Loucy (cell line): ENCODE data around the gene REXO5.

Experiments
- H2AFZ ChIP-seq: fragments of 200-600 bp; sonication (generic); 2 replicates; pipeline ENCODE4 v1.6.0; 2016; ENCODE audit warnings: antibody characterized with exemption, mild to moderate bottlenecking, low read length, moderate library complexity
- H3F3A ChIP-seq: fragments of 200-600 bp; 2 replicates; pipeline ENCODE4 v1.6.0; 2016; ENCODE audit warnings: antibody characterized with exemption, low read depth, mild to moderate bottlenecking
- H3K27me3 ChIP-seq: fragments of 200-600 bp; sonication (generic); 2 replicates; pipeline ENCODE4 v1.6.1; 2014; ENCODE audit warnings: low read length, mild to moderate bottlenecking; ENCODE audit not compliant: insufficient read depth, poor library complexity, severe bottlenecking
- H3K36me3 ChIP-seq: fragments of 200-600 bp; sonication (generic); 2 replicates; pipeline ENCODE4 v1.6.1; 2016; ENCODE audit warnings: low read length; ENCODE audit not compliant: insufficient read depth
- H3K4me1 ChIP-seq: fragments of 200-600 bp; sonication (generic); 2 replicates; pipeline ENCODE4 v1.5.1; 2014; ENCODE audit warnings: low read length, mild to moderate bottlenecking; ENCODE audit not compliant: insufficient read depth, poor library complexity, severe bottlenecking
- H3K4me2 ChIP-seq: fragments of 200-600 bp; sonication (generic); 2 replicates; pipeline ENCODE4 v1.6.0; 2014; ENCODE audit warnings: antibody characterized with exemption, low read length, low read depth, mild to moderate bottlenecking; ENCODE audit not compliant: poor library complexity, severe bottlenecking
- H3K4me3 ChIP-seq: fragments of 200-600 bp; sonication (generic); 2 replicates; pipeline ENCODE4 v1.5.1; 2014; ENCODE audit warnings: low read length, mild to moderate bottlenecking, mixed read lengths; ENCODE audit not compliant: poor library complexity, severe bottlenecking
- H3K79me2 ChIP-seq: fragments of 200-600 bp; sonication (generic); 2 replicates; pipeline ENCODE4 v1.6.1; 2014; ENCODE audit warnings: low read length; ENCODE audit not compliant: insufficient read depth
- H3K9ac ChIP-seq: fragments of 200-600 bp; sonication (generic); 2 replicates; pipeline ENCODE4 v1.6.0; 2014; ENCODE audit warnings: mild to moderate bottlenecking, low read depth, low read length, moderate library complexity; ENCODE audit not compliant: poor library complexity, severe bottlenecking
- H3K9me2 ChIP-seq: fragments of 200-600 bp; sonication (generic); replicated peaks from 2 replicates; pipeline ENCODE4 v1.6.1; 2016; ENCODE audit warnings: low read depth, low read length, mixed read lengths
- H3K9me3 ChIP-seq: fragments of 200-600 bp; sonication (generic); 2 replicates; pipeline ENCODE4 v1.6.1; 2014; ENCODE audit warnings: mild to moderate bottlenecking, antibody characterized with exemption, low read length, low read depth; ENCODE audit not compliant: insufficient read depth
- H4K20me1 ChIP-seq: fragments of 200-600 bp; sonication (generic); 2 replicates; pipeline ENCODE4 v1.6.0; 2014; ENCODE audit warnings: antibody characterized with exemption, low read length, mild to moderate bottlenecking; ENCODE audit not compliant: insufficient read depth, poor library complexity, severe bottlenecking
- EZH2phosphoT487 ChIP-seq: fragments of 200-600 bp; IDR thresholded peaks from 2 replicates; pipeline ENCODE4 v1.6.1; 2018; ENCODE audit warnings: antibody characterized with exemption, mild to moderate bottlenecking, moderate library complexity, borderline replicate concordance
- TF ChIP-seq, protein P1 (sequence below): fragments of 200-600 bp; sonication (generic); conservative IDR thresholded peaks from 2 replicates; pipeline ENCODE4 v1.5.1; 2014; ENCODE audit warnings: mild to moderate bottlenecking, antibody characterized with exemption, low read length

Gene REXO5

DNA sequence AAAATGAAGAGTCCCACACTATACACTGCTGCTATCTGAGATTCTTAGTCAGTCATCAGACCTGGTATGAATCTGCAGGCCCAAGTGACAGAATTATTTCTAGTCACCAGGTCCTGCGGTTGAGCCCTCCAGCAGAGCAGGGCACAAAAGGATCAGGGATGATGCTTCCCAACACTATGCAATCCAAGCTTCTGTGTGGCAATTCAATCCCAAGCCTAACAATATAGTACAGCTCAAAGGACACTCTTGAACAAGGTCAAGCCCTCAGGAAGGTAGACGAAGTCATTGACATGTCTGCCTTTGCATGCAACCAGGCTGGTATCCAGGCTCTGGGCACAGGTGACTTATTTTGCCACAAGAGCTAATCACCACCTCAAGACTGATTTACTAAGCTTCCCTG is 88.1 kb downstream of the REXO5 start:
- peaks cover 2% of the 10 kb centered on the region; the same call in 1 of the 2 replicates for H3K36me3 ChIP-seq
- H3K4me1 ChIP-seq: peaks cover 33% of the 10 kb centered on the region
- no peaks in the 10 kb centered on the region for H3K9me2 ChIP-seq
- no peak for TF ChIP-seq EZH2phosphoT487
- TF ChIP-seq, protein P1, sequence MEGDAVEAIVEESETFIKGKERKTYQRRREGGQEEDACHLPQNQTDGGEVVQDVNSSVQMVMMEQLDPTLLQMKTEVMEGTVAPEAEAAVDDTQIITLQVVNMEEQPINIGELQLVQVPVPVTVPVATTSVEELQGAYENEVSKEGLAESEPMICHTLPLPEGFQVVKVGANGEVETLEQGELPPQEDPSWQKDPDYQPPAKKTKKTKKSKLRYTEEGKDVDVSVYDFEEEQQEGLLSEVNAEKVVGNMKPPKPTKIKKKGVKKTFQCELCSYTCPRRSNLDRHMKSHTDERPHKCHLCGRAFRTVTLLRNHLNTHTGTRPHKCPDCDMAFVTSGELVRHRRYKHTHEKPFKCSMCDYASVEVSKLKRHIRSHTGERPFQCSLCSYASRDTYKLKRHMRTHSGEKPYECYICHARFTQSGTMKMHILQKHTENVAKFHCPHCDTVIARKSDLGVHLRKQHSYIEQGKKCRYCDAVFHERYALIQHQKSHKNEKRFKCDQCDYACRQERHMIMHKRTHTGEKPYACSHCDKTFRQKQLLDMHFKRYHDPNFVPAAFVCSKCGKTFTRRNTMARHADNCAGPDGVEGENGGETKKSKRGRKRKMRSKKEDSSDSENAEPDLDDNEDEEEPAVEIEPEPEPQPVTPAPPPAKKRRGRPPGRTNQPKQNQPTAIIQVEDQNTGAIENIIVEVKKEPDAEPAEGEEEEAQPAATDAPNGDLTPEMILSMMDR: no peak
- no peaks in the 10 kb centered on the region for H3F3A ChIP-seq
- no peak overlapping the region for H3K4me2 ChIP-seq
- no peak overlapping the region for H3K4me3 ChIP-seq
- H3K9me3 ChIP-seq: no peaks in the 10 kb centered on the region
- peaks cover 27% of the 10 kb centered on the region for H4K20me1 ChIP-seq
- no peak overlapping the region for H3K9ac ChIP-seq
- H3K27me3 ChIP-seq: no peaks in the 10 kb centered on the region
- H2AFZ ChIP-seq: no peak overlapping the region
- H3K79me2 ChIP-seq: peaks cover 83% of the 10 kb centered on the region

DNA sequence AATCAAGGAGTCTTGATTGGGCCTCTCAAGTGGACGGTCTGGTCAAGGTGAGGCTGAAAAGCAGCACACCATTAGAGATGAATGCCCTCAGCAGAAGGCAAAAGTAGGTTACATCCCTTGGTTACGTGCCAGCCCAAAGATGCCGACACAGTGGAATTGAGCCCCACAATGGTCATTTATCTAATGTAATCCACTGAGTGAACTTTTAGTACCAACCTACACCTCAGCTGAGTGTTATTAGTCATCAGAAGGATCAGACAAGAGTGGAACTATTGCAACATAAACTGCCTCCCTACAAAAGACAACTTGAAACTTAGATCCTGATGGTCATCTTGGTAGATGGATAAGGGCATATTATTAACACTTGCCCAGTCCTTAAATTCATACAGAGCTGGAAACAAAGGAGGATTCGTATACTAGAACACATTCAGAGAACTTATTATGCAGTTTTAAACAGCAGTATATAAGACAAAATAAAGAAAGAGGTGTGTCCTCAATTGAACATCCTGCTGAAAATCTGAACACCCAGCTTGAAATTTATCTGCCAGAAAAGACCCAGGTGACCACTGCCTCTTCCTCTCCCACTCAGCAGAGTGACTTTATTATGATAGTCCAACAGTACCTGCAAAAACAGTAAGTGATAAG is 91.0 kb downstream of the REXO5 start:
- Histone ChIP-seq H3F3A (no peaks in the 10 kb centered on the region), H3K27me3 (no peaks in the 10 kb centered on the region), H3K4me2 (peak overlapping the region; percentile 93), H3K9me3 (no peaks in the 10 kb centered on the region), H3K4me1 (peaks cover 46% of the 10 kb centered on the region), H3K36me3 (no peaks in the 10 kb centered on the region), H3K9ac (peak overlapping the region; percentile 45), H2AFZ (no peak overlapping the region), H3K9me2 (no peaks in the 10 kb centered on the region), H4K20me1 (peaks cover 31% of the 10 kb centered on the region), H3K4me3 (peak overlapping the region; percentile 86), H3K79me2 (peaks cover 85% of the 10 kb centered on the region)
- TF ChIP-seq, protein P1: no peak
- TF ChIP-seq EZH2phosphoT487: no peak

DNA sequence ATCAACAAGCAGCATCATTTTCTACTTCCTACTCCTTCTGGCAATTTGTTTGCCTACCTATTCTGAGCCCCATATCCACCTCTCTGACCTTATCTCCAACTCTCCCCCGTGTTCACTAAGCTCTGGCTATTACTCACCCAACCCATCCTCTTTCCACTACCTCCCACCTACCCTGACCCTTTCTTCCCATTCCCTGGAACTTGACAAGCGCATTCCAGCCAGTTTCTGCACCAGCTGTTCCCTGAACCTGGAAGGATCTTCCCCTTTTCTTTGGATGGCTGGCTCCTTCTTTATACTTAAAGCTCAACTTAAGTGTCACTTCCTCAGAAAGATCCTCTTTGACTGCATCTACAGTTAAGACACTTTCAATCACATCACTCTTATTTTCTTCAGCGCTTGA is 91.6 kb downstream of the REXO5 start:
- TF ChIP-seq, protein P1: no peak
- no peak for TF ChIP-seq EZH2phosphoT487
- no peak overlapping the region for H2AFZ ChIP-seq
- H3K4me3 ChIP-seq: peak overlapping the region; percentile 86
- H3K79me2 ChIP-seq: peaks cover 88% of the 10 kb centered on the region
- H3K4me2 ChIP-seq: peak overlapping the region; percentile 93
- peaks cover 52% of the 10 kb centered on the region for H3K4me1 ChIP-seq
- H3K9me3 ChIP-seq: no peaks in the 10 kb centered on the region
- H3F3A ChIP-seq: no peaks in the 10 kb centered on the region
- no peaks in the 10 kb centered on the region for H3K27me3 ChIP-seq
- H3K9ac ChIP-seq: peak overlapping the region; percentile 45
- no peaks in the 10 kb centered on the region for H3K36me3 ChIP-seq
- H4K20me1 ChIP-seq: peaks cover 33% of the 10 kb centered on the region
- H3K9me2 ChIP-seq: no peaks in the 10 kb centered on the region
